Measurements from ENCODE around the gene KBTBD12.
"Not testable (repeated sequence)": the region's sequence is repeated elsewhere in the genome, so short reads cannot be mapped to it uniquely, and the experiment has no call there.

Gene KBTBD12

DNA sequence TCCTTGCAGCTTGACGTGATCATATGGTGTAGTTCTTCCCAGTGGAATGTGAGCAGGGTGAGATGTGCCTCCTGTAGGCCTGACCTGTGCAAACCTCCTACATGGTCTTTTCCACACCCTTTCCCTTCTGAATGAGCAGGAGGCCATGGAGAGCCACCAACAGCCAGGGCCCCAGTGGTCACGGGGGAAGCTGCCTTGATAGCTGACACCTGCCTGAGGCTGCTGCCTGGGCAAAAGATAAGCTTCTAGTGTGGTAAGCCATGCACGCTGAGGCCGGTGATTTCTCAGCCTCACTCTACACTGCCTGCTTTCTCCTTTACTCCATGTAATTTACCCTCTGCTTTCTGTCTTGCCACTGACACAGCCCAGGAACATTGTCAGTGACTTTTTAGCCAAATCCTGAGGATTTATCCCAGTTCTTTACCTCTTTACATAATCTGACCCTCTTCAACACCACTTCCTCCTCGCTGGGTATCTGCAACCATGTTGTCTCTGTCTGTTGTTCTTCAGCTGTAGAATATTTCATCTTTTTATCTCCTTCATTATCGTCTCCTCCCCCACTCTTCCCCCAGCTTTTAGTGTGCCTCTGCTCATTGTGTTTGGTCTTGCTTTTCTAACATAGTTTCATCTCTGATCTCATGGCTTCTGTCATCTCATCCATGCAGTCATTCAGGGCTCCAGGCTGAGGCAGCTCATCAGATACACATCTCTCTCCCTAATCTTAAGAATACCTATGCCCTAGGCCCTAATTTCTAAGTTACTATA, 11.2 kb upstream of the KBTBD12 start:
- no peak for DNase-seq (ENCODE audit: low spot score)

DNA sequence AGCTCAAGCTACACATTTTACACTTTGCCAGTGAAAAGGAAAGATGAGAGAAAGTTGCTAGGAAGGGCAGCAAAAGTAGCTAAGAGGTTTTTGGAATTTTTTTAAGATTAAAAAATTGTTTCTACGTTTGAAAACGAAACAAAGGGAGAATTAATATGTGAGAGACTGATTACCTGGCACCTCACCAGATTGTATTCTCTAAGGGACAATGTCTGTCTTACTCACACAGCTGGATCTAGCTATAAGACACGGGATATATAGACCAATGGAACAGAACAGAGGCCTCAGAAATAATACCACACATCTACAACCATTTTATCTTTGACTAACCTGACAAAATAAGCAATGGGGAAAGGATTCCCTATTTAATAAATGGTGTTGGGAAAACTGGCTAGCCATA, 9.5 kb upstream of the KBTBD12 start:
- DNase-seq (ENCODE audit: low spot score) = no peak

DNA sequence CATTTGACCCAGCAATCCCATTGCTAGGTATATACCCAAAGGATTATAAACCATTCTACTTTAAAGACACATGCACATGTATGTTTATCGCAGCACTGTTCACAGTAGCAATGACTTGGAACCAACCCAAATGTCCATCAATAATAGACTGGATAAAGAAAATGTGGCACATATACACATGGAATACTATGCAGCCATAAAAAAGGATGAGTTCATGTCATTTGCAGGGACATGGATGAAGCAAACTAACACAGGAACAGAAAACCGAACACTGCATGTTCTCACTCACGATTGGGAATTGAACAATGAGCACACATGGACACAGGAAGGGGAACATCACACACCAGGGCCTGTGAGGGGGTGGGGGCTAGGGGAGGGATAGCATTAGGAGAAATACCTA, 8.4 kb upstream of the KBTBD12 start:
- DNase-seq (ENCODE audit: low spot score) = not testable (repeated sequence)

DNA sequence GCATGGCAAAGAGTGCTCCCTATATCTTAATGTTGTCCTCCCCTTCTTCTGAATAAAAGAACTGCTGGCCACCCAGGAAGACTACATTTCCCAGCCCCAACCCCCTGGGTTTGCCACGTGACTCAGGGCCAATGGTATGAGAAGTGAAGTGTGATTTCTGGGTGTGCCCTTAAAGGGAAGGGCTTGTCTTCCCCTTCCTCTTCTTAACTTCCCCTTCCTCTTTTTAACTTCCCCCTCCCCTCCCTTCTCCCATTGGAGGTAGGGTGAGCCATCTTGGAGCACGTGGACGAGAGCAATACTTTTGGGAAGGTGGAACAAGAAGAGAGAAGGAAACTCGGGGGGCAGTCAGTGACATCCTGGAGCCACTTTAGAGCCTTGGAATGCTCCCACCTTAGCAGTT, 6.8 kb upstream of the KBTBD12 start:
- no peak for DNase-seq (ENCODE audit: low spot score)

DNA sequence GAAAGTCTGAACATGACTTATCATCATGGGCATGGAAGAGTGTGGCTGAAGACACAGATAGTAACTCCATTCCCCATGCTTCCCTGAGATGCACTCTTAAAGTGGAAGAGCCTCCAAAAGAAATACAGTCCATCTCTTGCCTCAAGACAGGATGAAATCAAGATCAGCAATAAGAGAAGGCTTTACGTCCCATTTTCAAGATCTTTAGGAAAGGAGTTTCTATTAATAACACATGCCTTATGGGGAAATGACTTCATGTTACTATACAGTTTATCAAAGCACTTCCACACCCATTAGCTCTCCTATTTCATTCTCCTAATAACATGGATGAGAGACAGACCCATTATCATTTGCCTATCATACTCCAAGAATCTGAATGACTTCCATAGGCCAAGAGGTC, 6.1 kb upstream of the KBTBD12 start:
- DNase-seq (ENCODE audit: low spot score) = no peak

DNA sequence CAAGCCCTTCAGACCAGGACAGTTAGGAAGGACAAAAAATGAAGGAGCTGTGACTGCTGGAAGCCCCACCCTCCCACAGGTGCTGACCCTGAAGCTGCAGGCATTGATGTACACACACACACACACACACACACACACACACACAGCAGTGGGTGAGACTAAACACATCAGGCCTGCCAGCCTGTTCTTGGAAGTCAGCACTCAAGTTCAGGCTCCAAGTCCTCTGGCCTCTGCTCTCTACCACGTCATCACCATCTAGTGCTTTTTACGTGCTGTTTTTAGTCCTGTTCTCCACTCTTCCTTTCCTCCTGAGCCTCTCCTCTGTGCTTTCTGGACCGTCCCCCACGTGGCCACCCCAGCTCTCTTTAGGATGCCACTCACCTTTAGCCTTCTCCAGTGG, 5.4 kb upstream of the KBTBD12 start:
- no peak for DNase-seq (ENCODE audit: low spot score)

DNA sequence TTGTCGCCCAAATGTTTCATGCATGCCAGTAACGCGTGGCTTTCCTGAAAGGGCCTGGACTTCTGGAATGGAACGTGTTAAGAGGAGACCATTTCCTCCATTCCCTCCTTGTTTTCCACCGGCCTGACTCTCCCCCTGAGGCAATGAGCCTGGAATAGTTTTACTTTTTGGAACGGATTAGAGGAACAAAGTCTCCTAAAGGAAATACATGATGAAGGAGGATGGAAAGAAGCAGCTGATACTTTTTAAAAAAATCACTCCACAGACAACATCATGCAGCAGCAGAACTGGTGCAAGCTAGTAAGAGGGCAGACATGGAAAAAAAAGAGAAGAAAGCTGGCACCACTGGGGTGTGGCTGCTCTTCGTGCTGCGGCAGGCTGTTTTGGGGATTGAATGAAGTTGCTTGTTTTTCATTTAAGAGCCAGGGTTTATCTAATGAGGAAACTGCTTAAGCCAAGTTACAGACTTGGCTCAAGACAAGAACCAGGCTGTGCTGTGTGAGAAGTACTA, 3.6 kb upstream of the KBTBD12 start:
- no peak for DNase-seq (ENCODE audit: low spot score)

DNA sequence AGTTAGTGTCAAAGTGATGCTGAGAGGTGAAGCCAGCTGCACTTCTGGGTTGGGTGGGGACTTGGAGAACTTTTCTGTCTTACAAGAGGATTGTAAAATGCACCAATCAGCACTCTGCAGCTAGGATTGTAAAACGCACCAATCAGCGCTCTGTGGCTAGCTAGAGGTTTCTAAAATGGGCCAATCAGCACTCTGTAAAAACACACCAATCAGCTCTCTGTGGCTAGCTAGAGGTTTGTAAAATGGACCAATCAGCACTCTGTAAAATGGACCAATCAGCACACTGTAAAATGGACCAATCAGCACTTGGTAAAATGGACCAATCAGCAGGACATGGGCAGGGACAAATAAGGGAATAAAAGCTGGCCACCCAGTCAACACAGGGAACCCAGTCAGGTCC, 1.2 kb upstream of the KBTBD12 start:
- not testable (repeated sequence) for DNase-seq (ENCODE audit: low spot score)

DNA sequence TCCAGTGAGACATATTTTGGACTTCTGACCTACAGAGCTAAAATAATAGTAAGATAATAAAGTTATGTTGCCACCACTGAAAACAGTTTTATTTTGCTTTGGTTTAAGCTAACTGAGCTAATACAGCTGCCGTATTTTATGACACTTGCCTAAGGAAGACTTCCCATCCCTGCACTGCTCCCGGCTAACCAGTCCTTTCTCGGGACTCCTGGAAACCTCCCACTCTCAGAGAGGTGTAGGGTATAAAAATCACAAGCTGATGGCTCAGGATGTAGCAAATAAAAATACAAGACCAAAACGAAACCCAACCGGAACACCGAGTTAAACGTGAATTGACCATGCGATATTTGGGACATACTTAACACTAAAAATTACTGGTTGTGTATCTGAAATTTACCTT, 448 bp upstream of the KBTBD12 start:
- DNase-seq (ENCODE audit: low spot score) = peak; percentile 44

DNA sequence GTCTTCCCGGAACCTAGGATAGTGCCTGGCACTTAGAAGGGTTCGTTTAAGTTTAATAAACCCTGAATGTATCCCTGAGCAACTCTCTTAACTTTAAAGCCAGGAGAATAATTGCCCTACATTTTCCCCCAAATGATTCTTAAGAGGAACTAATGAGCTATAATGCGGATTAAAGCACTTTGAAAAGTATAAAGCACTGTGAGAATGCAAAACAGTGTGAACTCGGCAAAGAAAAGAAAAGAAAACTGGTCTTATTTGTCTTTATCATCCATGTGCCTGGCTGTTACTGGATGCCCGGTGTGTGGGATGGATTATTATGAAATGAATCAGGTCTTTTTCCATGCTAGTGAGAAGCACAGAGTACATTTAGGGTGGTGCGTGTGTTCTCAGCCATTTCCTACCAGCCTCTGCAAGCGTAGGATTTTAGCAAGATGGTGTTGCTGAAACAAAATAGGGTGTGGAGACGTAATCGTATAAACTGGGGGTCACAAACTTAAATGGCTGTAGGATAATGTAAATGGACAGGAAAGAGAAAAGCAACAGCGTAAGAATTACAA, 983 bp downstream of the KBTBD12 start:
- DNase-seq (ENCODE audit: low spot score) = peak; percentile 44

DNA sequence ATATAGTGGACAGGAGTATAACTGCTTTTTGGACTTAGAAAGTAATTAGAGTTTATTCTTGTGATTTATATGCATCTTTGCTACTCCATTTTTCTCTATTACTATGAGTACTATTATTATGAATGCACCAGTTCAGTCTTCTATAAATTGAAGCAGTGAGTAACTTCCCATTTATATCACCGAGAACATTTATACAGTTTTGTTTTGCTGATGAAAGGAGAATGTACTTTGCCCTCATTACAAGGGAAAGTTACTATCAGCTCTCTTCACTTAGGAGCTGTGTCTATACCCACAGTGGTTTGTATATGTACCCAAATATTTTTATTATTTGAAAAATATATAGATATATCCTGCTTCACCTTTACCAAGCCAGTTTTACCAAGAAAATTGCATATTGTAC, 5.7 kb downstream of the KBTBD12 start:
- DNase-seq (ENCODE audit: low spot score) = no peak

DNA sequence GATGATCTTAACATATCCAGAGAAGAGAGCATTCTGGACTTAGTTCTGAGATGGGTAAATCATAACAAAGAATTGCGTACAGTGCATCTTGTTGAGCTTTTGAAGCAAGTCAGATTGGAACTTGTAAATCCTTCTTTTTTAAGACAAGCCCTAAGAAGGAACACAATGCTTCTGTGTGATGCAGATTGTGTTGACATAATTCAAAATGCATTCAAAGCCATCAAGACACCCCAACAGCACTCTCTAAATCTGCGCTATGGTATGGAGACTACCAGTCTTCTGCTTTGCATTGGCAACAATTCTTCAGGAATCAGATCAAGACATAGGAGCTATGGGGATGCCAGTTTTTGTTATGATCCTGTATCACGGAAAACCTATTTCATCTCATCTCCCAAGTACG, 8.6 kb downstream of the KBTBD12 start:
- DNase-seq (ENCODE audit: low spot score) = no peak

DNA sequence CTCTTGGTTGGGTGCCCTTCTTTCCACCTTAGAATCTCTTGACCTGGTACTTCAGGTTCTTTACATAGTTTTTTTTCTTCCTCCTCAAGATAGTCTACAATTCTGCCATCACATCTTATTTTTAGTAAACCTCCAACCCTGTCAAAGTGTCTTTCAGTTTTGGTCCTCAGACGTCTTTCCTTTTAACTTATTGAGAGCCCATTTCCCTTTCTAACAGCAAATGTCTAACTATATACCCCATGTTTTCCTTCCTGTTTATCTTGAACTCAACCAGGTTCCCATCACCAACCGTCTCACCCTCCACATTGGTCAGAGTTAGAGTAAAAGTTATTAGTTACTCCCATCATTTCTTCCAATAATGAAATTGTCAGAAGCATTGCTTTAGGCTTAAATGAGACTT, 10.4 kb downstream of the KBTBD12 start:
- DNase-seq (ENCODE audit: low spot score) = no peak

DNA sequence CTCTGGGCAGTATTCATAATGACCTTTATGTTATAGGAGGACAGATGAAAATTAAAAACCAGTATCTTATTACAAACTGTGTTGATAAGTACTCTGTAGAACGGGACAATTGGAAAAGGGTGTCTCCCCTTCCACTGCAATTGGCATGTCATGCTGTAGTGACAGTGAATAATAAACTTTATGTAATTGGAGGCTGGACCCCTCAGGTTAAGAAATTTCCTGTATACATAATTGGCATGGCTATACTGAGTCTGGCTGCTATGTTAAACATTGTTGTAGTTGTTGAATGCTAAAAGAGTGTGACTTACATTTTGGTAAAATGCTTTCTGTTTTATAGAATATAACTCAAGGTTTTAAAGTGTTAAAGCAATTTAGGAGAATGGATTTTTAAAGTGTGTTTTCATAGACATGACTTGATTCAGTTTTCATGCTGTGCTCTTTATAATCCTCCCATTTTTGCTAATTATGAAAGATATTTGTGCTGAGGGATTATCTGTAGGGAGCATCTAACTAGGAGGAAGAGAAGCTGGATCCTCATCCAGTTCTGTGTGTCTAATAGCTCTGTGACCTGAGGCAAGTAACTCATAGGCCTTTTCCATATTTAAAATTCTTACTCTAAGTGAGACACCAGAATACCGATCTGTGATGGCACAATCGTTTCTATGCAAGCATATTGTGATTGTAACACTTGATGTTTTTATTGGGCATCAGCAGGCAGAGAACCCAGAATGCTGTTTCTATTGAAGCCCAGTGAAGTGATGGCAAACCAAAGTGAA, 13.0 kb downstream of the KBTBD12 start:
- no peak for DNase-seq (ENCODE audit: low spot score)

DNA sequence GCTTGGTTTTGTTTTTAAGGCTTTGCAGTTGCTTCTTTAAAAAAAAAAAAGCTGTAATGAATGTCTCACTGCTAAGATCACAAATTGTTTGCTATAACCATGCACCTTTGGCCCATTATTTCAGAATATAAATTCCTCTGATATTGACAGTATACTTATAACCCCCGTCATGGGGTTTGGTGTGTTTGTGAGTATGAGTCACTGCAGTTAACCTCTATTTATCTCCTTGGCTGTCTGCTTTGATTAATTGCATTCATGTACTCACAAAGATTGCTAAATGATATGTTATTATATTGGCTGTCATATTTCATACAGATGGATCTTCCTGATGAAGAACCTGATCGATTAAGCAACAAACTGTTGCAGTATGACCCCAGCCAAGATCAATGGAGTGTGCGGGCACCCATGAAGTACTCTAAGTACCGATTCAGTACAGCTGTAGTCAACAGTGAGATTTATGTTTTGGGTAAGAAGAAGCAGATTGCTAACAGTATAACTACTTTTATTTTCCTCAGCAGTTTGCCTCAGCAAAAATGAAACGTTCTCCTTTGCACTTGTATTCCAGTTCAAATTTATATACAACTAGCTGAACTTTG, 14.9 kb downstream of the KBTBD12 start:
- DNase-seq (ENCODE audit: low spot score) = no peak

DNA sequence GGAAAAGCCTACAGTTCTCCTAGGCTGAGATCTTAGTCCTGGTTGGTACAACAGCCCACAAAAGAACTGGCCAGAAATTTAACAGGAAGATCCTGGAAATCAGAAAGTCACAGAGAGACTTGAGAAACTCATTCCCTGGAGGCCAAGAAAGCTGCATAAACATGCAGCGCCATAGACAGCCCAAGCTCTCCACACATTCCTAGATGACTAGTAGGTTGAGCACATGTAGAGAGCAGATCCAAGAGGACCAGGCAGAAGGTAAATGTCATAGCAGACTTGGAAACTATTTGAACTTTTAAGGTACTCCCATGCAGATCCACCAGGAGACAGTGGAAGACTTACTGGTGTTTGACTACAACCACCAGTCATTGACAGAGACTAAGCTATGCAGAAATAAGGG, 18.4 kb downstream of the KBTBD12 start:
- no peak for DNase-seq (ENCODE audit: low spot score)

DNA sequence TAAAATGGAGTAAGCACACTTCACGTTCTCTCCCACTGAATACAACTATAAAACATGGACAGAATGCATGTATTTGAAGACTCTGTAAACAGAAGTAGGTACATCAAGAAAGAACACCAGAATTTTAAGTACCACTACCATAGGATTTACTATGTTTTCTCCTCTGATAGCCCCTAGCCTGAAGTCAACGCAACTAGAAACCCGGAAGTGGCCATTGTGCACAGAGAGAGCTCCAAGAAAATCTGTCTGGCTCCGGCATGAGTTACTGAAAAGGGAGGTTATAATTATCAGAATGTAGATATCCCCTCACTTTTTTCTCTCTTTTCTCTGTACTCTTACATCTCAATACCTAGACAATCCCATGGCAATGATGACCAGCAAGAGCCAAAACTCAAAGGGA, 23.8 kb downstream of the KBTBD12 start:
- DNase-seq (ENCODE audit: low spot score) = no peak

DNA sequence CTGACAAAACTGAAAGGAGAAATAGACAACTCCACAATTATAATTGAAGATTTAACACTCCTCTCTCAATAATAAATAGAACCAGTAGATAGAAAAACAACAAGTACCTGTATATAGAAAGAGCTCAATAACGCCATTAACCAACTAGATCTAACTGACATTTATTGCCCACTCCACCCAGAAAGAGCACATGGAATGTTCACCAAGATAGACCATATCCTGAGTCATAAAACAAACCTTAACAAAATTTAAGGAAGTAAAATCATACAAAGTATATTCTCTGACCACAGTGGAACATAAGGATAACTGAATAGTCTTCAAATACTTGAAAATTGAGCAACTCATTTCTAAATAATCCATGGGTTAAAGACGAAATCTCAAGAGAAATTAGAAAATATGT, 25.1 kb downstream of the KBTBD12 start:
- DNase-seq (ENCODE audit: low spot score) = no peak

DNA sequence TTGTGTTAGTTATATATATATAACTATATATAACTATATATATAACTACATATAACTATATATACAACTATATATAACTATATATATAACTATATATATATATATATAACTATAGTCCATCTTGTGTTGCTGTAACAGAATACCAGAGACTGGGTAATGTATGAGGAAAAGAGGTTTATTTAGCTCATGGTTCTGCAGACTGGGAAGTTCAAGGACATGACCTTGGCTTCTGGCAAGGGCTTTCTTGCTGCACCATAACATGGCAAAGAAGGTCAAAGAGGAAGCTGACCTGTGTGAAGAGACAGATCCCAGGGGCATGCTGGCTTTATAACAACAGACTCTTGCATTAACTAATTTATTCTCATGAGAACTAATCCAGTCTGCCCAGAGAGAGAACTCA, 27.6 kb downstream of the KBTBD12 start:
- no peak for DNase-seq (ENCODE audit: low spot score)

DNA sequence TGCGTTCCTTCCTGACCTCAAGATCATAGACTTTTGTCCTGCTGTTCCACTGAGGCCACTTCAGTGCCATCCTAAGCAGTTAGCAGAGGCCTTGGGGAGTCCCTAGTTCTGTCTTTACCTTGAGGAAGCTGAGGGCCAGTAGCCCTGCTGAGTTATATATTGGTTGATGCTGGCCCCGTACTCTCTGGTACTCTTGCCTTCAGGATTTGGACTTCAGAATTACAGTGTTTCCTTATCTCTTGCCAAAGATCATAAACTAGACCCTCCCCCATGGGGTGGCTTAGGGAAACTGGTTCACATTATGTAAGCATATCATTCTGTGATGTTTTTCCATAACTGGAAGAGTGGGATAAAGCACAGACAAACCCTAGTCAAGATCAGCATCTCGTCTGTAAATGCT, 33.2 kb downstream of the KBTBD12 start:
- DNase-seq (ENCODE audit: low spot score) = no peak

DNA sequence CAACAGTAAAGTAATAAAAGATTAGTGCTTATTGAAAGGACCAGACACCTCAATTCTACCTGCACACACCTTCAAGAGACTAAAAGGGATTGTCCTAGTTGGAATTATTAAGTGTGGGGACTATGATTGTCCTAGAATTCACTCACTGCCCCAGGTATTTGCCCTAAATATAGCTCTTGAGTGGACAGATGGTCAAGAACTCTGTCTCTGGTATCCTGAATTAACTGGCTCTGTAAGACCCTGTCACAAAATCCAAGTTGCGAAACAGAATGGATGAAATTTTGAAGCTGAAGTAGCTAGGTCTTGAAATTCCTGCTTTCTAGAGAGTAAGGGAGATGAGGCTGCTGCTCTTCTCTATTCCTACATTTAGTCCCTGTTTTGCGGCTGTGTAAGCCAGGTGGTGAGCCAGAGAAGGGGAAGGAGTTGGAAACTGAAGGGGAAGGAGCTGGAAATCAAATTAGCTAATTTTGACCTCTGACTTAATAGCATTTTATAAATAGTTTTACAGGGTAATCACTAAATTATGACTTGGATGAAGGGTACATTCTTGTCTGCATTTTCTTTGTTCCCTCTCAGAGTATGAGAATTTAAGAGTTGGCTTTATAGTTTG, 34.5 kb downstream of the KBTBD12 start:
- DNase-seq (ENCODE audit: low spot score) = peak; percentile 52

DNA sequence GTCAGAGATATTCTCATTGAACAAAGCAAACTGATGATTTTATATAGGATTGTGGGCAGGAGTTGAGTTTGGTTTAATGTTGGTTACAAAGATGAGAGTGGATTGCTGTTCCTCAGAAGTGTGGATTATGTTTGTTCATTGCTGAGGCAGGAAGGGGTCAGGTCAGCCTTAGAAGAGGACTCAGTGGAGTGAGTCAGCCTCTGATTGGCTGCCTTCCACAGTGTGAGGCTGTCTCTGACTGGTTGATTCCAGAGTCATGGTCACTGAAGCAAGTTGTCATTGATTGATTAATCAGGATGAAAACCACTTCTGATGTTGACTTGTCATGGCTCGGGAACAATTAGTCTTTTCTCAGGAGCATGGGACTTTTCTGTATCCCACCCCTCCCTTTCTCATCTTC, 36.2 kb downstream of the KBTBD12 start:
- DNase-seq (ENCODE audit: low spot score) = no peak

Data from cerebellar cortex (tissue), 1 donor.